NCI-H1694 (cell line): Measurements from ENCODE around the gene FOXRED2.

Experiments used
- DNase-seq: peaks from one replicate; lab custom pipeline; 2025; lab: John Stamatoyannopoulos, UW

FOXRED2 gene

DNA sequence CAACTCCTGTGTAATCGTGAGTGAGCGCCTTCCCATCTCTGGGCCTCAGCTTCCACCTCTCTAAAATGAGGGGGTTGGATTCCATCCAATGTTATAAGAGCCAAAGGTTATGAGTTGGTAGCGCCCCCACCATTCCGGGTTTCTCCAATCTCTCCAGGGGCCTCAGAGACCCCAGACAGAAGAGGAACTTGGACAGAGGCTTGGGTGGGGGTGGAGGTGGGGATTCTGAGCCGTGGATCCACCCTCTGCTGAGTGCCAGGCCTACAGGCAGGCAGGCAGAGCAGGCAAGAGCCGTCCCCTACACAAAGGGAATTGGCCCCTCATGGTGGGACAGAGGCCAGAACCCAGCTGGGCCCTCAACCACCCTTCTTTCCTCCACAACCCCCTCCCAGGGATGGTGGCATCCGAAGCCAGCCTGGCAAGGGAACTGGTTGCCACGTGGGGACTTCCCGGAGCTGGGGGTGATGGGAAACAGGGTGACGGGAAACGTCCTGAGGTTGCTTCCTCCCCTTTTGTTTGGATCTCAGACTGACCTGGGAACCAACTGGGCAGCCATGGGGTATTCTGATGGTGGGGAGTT, 57.2 kb downstream of the FOXRED2 start:
- no peak for DNase-seq

DNA sequence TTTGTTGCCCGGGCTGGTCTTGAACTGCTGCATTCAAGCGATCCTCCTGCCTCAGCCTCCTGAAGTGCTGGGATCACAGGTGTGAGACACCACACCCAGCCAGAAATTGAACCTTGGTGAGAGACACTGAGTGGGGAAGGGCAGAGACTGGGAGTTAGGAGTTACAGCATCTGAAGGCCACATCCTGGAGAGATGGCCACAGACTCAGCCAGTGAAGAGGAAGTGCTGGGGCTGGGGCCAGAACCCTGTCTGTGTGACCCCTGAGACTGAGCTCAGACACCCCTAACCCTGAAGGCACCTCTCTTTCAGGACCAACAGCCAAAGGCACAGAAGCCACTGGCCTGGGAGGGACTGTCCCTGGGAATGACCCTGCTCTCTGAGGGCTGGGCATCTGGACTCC, 59.2 kb downstream of the FOXRED2 start:
- no peak for DNase-seq

DNA sequence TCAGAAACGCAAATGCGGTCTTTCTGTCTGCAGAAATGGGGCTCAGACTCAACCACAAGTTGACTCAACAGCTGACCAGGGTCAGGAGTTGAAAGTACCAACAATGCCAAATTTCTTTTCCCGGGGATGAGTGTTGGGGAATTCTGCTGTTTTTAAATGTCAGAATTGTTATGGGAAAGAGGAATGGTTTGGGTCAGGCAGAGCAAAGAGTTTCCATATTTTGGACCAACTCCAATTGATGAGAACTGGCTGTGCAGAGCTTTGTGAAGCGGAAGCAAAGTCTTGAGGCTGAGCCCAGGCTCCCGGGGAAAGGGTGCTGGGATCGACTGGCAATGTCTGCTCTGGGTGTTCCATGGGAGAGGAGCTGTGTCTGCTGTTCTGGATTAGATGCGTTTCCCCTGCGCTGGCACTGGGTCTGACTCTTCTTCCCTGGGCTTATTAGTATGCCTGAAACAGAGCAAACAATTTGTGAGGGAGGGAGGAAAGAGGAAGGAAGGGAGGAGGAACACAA, 61.6 kb downstream of the FOXRED2 start:
- peak; percentile 9 for DNase-seq

GRCh38 chr22:36443198-36443770, 63.6 kb downstream of the FOXRED2 start:
- DNase-seq, result peak; percentile 27

DNA sequence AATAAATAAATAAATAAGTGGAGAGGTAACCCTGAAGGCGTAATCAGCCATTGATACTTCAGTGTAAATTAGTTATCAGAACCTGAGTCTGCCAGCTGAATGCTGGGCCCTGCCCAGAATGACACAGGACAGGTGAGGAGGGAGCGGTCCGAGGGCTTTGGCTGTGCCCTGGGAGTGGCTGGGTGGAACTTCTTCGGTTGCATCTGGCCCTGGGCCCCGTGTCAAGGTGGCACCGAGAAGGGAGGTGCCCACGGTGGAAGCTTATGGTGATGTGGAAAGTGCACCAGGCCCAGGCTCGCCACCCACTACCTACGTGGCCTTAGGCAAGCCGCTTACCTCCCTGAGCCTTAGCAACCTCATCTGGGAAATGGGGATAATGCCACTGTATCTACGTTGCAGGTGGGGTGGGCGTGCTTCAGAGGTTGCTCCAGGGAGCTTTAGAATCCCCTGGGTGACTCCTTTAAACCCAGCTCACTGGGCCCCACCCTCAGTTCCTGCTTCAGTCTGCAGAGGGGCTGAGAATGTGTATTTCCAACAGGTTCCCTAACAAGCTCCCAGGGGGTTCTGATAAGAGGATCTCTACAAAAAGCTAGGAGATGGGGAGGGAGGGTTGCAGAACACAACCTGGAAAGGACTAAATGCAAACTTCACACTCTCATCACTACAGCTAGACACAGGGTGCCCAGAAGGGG, 64.2 kb downstream of the FOXRED2 start:
- no peak for DNase-seq

GRCh38 chr22:36440429-36441002, 66.3 kb downstream of the FOXRED2 start:
- no peak for DNase-seq

DNA sequence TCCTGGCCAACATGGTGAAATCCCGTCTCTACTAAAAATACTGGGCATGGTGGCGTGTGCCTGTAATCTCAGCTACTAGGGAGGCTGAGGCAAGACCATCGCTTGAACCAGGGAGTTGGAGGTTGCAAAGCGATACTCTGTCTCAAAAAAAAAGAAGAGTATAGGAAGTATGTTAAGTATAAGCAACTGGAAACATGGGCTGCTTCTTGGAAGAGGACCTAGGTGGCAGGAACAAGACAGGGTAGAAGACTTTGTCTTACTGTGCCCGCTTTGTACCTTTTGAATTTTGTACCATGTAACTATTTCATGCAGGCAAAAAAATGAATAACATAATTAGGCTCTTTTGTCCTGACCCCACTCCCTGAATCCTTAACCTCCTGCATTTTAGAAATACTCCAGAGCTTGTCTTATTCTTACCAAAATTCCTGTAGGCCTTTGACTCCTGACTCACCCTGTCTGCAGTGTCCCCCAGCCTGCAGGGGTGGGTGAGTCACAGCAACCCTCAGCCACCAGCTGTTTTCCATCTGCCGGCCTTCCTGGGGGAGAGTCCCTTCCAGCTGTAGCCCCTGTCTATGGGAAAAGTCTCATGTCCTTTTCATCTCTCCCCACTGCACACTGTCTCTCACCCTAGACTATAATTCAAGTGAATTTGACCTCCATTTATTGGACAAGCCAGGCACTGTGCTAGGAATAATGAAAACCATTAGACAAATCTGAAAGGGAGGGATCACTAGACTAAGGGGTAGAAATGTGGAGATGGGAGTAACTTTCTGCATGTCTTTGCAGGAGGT, 67.2 kb downstream of the FOXRED2 start:
- DNase-seq, result no peak
